BE2C (cell line): ENCODE measurements around the gene KLHL34. TPM values are rescaled to one million over a fixed set of nuclear protein-coding genes. Genes with fewer than 3 reads are reported as not detected.

Experiments used
- DNase-seq: peaks from one replicate; pipeline ENCODE4 v3.0.0-alpha.2; 2020
- H3K27me3 ChIP-seq: fragments of 250-450 bp; sonication (Bioruptor Pico); 2 replicates; pipeline ENCODE4 v1.5.1; 2020; ENCODE audit warnings: mild to moderate bottlenecking
- H3K36me3 ChIP-seq: fragments of 250-450 bp; sonication (Bioruptor Pico); 2 replicates; pipeline ENCODE4 v1.5.1; 2020; ENCODE audit warnings: mild to moderate bottlenecking
- H3K4me1 ChIP-seq: fragments of 250-450 bp; sonication (Bioruptor Pico); 2 replicates; pipeline ENCODE4 v1.5.1; 2020
- H3K4me3 ChIP-seq: 2 replicates; pipeline ENCODE4 v1.5.1; 2011; ENCODE audit warnings: low read depth, low read length
- H3K9me3 ChIP-seq: fragments of 250-450 bp; sonication (Bioruptor Pico); 2 replicates; pipeline ENCODE4 v1.5.1; 2020
- polyA plus RNA-seq: library from polyadenylated mRNA; unstranded; fragments of >200 nt; gene quantifications from one replicate; pipeline ENCODE4 v1.2.1, GENCODE V29; 2012; ENCODE audit warnings: low read depth, missing spikeins; ENCODE audit not compliant: insufficient read length, insufficient read depth
- TF ChIP-seq, protein P1 (sequence below): IDR thresholded peaks from 2 replicates; pipeline ENCODE4 v1.5.1; 2012; ENCODE audit warnings: mild to moderate bottlenecking, low read depth, low read length

The KLHL34 gene
- 0.79 TPM for polyA plus RNA-seq

- H3K4me1 ChIP-seq, result no peaks in the 10 kb centered on the region
- no peaks in the 10 kb centered on the region for H3K9me3 ChIP-seq
- no peaks in the 10 kb centered on the region for H3K27me3 ChIP-seq
- no peak within 1 kb of the TSS for H3K4me3 ChIP-seq
- no peak for DNase-seq
- no peaks in the 10 kb centered on the region for H3K36me3 ChIP-seq
- TF ChIP-seq, protein P1, sequence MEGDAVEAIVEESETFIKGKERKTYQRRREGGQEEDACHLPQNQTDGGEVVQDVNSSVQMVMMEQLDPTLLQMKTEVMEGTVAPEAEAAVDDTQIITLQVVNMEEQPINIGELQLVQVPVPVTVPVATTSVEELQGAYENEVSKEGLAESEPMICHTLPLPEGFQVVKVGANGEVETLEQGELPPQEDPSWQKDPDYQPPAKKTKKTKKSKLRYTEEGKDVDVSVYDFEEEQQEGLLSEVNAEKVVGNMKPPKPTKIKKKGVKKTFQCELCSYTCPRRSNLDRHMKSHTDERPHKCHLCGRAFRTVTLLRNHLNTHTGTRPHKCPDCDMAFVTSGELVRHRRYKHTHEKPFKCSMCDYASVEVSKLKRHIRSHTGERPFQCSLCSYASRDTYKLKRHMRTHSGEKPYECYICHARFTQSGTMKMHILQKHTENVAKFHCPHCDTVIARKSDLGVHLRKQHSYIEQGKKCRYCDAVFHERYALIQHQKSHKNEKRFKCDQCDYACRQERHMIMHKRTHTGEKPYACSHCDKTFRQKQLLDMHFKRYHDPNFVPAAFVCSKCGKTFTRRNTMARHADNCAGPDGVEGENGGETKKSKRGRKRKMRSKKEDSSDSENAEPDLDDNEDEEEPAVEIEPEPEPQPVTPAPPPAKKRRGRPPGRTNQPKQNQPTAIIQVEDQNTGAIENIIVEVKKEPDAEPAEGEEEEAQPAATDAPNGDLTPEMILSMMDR, result no peak
Observed at GRCh38 chrX:21658152-21658737, at the start of gene KLHL34. KLHL34 (minus strand) TSS chrX:21658330; CDS start chrX:21657788, 542 bp downstream.

DNA sequence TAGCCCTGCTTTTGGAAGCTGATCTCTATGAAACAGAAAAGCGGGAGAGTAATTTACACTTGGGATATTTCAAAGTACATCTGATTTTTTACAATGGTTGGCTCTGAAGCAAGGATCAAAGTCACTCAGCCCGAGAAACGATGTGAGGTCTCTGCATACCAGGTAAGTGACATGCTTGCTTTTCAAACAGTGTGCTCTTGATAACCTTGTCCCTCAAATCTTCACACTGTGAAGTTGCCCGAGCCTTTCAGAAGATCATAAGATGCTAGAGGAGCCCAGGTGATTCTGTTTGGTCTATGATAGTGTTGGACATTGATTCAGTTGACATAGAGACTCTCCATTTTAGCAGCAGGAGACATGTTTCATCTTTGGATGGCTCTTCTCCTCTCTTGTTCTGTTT is 47.1 kb upstream of the KLHL34 start:
- H3K9me3 ChIP-seq, result no peaks in the 10 kb centered on the region
- H3K4me3 ChIP-seq, result no peak overlapping the region
- no peaks in the 10 kb centered on the region for H3K27me3 ChIP-seq
- no peaks in the 10 kb centered on the region for H3K36me3 ChIP-seq
- no peak for DNase-seq
- TF ChIP-seq, protein P1, result no peak
- peaks cover 8% of the 10 kb centered on the region for H3K4me1 ChIP-seq

- no peaks in the 10 kb centered on the region for H3K36me3 ChIP-seq
- no peak overlapping the region for H3K4me3 ChIP-seq
- H3K9me3 ChIP-seq, result no peaks in the 10 kb centered on the region
- TF ChIP-seq, protein P1, result no peak
- H3K4me1 ChIP-seq, result peaks cover 8% of the 10 kb centered on the region
- no peaks in the 10 kb centered on the region for H3K27me3 ChIP-seq
- no peak for DNase-seq
Observed at GRCh38 chrX:21702725-21703124, 44.6 kb upstream of the KLHL34 start.

DNA sequence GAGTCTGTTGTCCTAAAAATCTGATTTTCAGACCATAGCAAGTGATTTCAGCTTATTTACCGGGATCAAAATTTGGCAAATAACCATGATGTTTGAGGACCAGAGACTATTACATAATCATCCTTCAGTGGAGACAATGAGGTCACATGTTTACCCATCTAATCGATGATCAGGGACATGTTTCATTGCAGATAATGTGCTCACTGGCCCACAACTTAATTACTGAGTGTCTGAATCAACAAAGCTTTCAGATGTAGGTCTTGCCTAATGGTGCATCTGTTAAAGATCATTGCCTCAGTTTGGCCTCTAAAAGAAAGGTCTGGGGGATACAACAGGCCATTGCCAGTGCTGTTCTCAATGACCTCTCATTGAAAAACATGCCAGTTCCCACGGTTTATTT is 42.8 kb upstream of the KLHL34 start:
- Histone ChIP-seq H3K4me1 (peaks cover 8% of the 10 kb centered on the region), H3K27me3 (no peaks in the 10 kb centered on the region), H3K36me3 (no peaks in the 10 kb centered on the region), H3K4me3 (no peak overlapping the region), H3K9me3 (no peaks in the 10 kb centered on the region)
- no peak for DNase-seq
- TF ChIP-seq, protein P1, result no peak

DNA sequence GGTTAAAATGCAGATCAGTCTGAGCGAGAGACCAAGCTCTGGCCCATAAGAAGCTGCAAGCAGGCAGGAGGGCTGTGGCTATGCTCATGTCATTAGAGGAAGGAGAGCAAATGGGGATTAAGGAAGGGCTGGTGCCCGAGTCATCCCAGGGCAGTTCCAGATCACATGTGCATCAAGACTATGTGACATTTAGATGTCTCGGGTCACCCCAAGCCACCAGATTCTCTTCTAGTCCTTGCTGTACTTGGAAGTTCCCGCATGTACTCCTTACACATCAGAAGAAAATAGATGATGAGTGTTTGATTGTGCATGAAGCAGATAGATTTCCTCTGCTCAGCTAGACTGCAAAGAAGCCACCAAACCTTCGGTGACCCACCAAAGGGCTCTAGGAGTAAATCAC is 42.1 kb upstream of the KLHL34 start:
- Histone ChIP-seq H3K27me3 (no peaks in the 10 kb centered on the region), H3K9me3 (no peaks in the 10 kb centered on the region), H3K36me3 (no peaks in the 10 kb centered on the region), H3K4me3 (no peak overlapping the region), H3K4me1 (peaks cover 8% of the 10 kb centered on the region)
- DNase-seq, result no peak
- TF ChIP-seq, protein P1, result no peak

GRCh38 chrX:21699136-21699535 is 41.0 kb upstream of the KLHL34 start:
- no peak for DNase-seq
- Histone ChIP-seq H3K36me3 (no peaks in the 10 kb centered on the region), H3K4me1 (peaks cover 8% of the 10 kb centered on the region), H3K9me3 (no peaks in the 10 kb centered on the region), H3K4me3 (no peak overlapping the region), H3K27me3 (no peaks in the 10 kb centered on the region)
- TF ChIP-seq, protein P1, result no peak
